ENCODE measurements around the gene CYTH4.

CYTH4 gene

GRCh38 chr22:37269936-37270678, 12.2 kb upstream of the CYTH4 start:
- 87% methylated on average over 3 of the region's 8 CpGs for WGBS (ENCODE audit: insufficient coverage)
- Histone ChIP-seq H3K27me3 (replicated peaks in 2 of 5; ENCODE audit: control insufficient read depth in 4 of 5, insufficient read depth in 5 of 5, low read length in 4 of 5) (no peaks in the 10 kb centered on the region), H3K9me3 (ENCODE audit: control extremely low read depth in 1 of 5, control insufficient read depth in 4 of 5, insufficient read depth in 2 of 5, low read depth in 1 of 5, low read length in 4 of 5) (no peaks in the 10 kb centered on the region), H3K4me3 (ENCODE audit: control insufficient read depth in 1 of 7, extremely low read depth in 1 of 7, insufficient read depth in 4 of 7, low read depth in 2 of 7, low read length in 6 of 7) (no peak overlapping the region), H3K4me1 (ENCODE audit: control extremely low read depth in 1 of 4, control insufficient read depth in 4 of 4, insufficient read depth in 4 of 4, low read length in 3 of 4) (peaks cover 25 to 77% (median 66%) of the 10 kb centered on the region in 4 experiments), H3K36me3 (ENCODE audit: control insufficient read depth in 4 of 4, insufficient read depth in 4 of 4, low read length in 3 of 4) (no peaks in the 10 kb centered on the region), H3K27ac (ENCODE audit: insufficient read depth in 1 of 2, low read depth in 1 of 2, low read length in 2 of 2, poor library complexity in 1 of 2, severe bottlenecking in 2 of 2) (peak overlapping the region in 1 of 2 experiments; percentile 59)
- peak; percentile 74 to 92 (median 89) for DNase-seq
- POLR2A ChIA-PET: interaction anchor here (0.7 to 1.3 kb wide), 3 partner anchors 28 to 48 kb away, joined by 3 to 4 read pairs (median 4); no protein-coding TSS in a partner anchor
- CTCF ChIA-PET: interaction anchor here (0.8 to 8.5 kb wide), 9 partner anchors 10 to 163 kb away, joined by 3 to 64 read pairs (median 4); no protein-coding TSS in a partner anchor

- Histone ChIP-seq H3K4me1 (ENCODE audit: control extremely low read depth in 1 of 4, control insufficient read depth in 4 of 4, insufficient read depth in 4 of 4, low read length in 3 of 4) (peaks cover 27 to 86% (median 74%) of the 10 kb centered on the region in 4 experiments), H3K27ac (ENCODE audit: insufficient read depth in 1 of 2, low read depth in 1 of 2, low read length in 2 of 2, poor library complexity in 1 of 2, severe bottlenecking in 2 of 2) (no peak overlapping the region), H3K36me3 (ENCODE audit: control insufficient read depth in 4 of 4, insufficient read depth in 4 of 4, low read length in 3 of 4) (no peaks in the 10 kb centered on the region), H3K27me3 (replicated peaks in 2 of 5; ENCODE audit: control insufficient read depth in 4 of 5, insufficient read depth in 5 of 5, low read length in 4 of 5) (no peaks in the 10 kb centered on the region), H3K4me3 (ENCODE audit: control insufficient read depth in 1 of 7, extremely low read depth in 1 of 7, insufficient read depth in 4 of 7, low read depth in 2 of 7, low read length in 6 of 7) (no peak overlapping the region), H3K9me3 (ENCODE audit: control extremely low read depth in 1 of 5, control insufficient read depth in 4 of 5, insufficient read depth in 2 of 5, low read depth in 1 of 5, low read length in 4 of 5) (no peaks in the 10 kb centered on the region)
- ChIA-PET POLR2A (no interaction called here), CTCF (interaction anchor here (0.8 to 8.5 kb wide), 7 partner anchors 8 to 159 kb away, joined by 3 to 64 read pairs (median 4); no protein-coding TSS in a partner anchor)
- 51% methylated on average over 6 of the region's 8 CpGs for WGBS (ENCODE audit: insufficient coverage)
- peak in 2 of 3 donors; percentile 81 for DNase-seq
Observed at GRCh38 chr22:37270928-37271650, 11.2 kb upstream of the CYTH4 start.

- POLR2A ChIA-PET: no interaction called here
- CTCF ChIA-PET: interaction anchor here (1.3 to 4.2 kb wide), 2 partner anchors 13 to 29 kb away, joined by 6 to 20 read pairs; no protein-coding TSS in a partner anchor
- no peaks in the 10 kb centered on the region for H3K9me3 ChIP-seq (ENCODE audit: control extremely low read depth in 1 of 5, control insufficient read depth in 4 of 5, insufficient read depth in 2 of 5, low read depth in 1 of 5, low read length in 4 of 5)
- peak in 2 of 3 donors; percentile 61 to 73 for DNase-seq
- H3K4me3 ChIP-seq (ENCODE audit: control insufficient read depth in 1 of 7, extremely low read depth in 1 of 7, insufficient read depth in 4 of 7, low read depth in 2 of 7, low read length in 6 of 7): no peak overlapping the region
- H3K27ac ChIP-seq (ENCODE audit: insufficient read depth in 1 of 2, low read depth in 1 of 2, low read length in 2 of 2, poor library complexity in 1 of 2, severe bottlenecking in 2 of 2): peak overlapping the region in 1 of 2 experiments; percentile 9
- WGBS (ENCODE audit: insufficient coverage): 70% methylated on average over 15 of the region's 17 CpGs
- no peaks in the 10 kb centered on the region for H3K36me3 ChIP-seq (ENCODE audit: control insufficient read depth in 4 of 4, insufficient read depth in 4 of 4, low read length in 3 of 4)
- H3K27me3 ChIP-seq (replicated peaks in 2 of 5; ENCODE audit: control insufficient read depth in 4 of 5, insufficient read depth in 5 of 5, low read length in 4 of 5): no peaks in the 10 kb centered on the region
- peaks cover 22 to 89% (median 65%) of the 10 kb centered on the region in 4 experiments for H3K4me1 ChIP-seq (ENCODE audit: control extremely low read depth in 1 of 4, control insufficient read depth in 4 of 4, insufficient read depth in 4 of 4, low read length in 3 of 4)
Observed at GRCh38 chr22:37273126-37273845, 9.0 kb upstream of the CYTH4 start.

GRCh38 chr22:37273846-37274225, 8.5 kb upstream of the CYTH4 start:
- WGBS (ENCODE audit: insufficient coverage): 91% methylated on average over 4 of the region's 8 CpGs
- Histone ChIP-seq H3K4me3 (ENCODE audit: control insufficient read depth in 1 of 7, extremely low read depth in 1 of 7, insufficient read depth in 4 of 7, low read depth in 2 of 7, low read length in 6 of 7) (no peak overlapping the region), H3K4me1 (ENCODE audit: control extremely low read depth in 1 of 4, control insufficient read depth in 4 of 4, insufficient read depth in 4 of 4, low read length in 3 of 4) (peaks cover 27 to 94% (median 70%) of the 10 kb centered on the region in 4 experiments), H3K36me3 (ENCODE audit: control insufficient read depth in 4 of 4, insufficient read depth in 4 of 4, low read length in 3 of 4) (no peaks in the 10 kb centered on the region), H3K9me3 (ENCODE audit: control extremely low read depth in 1 of 5, control insufficient read depth in 4 of 5, insufficient read depth in 2 of 5, low read depth in 1 of 5, low read length in 4 of 5) (no peaks in the 10 kb centered on the region), H3K27ac (ENCODE audit: insufficient read depth in 1 of 2, low read depth in 1 of 2, low read length in 2 of 2, poor library complexity in 1 of 2, severe bottlenecking in 2 of 2) (no peak overlapping the region), H3K27me3 (replicated peaks in 2 of 5; ENCODE audit: control insufficient read depth in 4 of 5, insufficient read depth in 5 of 5, low read length in 4 of 5) (no peaks in the 10 kb centered on the region)
- CTCF ChIA-PET: interaction anchor here (1.3 to 4.2 kb wide), 2 partner anchors 14 to 29 kb away, joined by 6 to 20 read pairs; no protein-coding TSS in a partner anchor
- DNase-seq: no peak
- POLR2A ChIA-PET: no interaction called here

- peaks cover 30 to 96% (median 71%) of the 10 kb centered on the region in 4 experiments for H3K4me1 ChIP-seq (ENCODE audit: control extremely low read depth in 1 of 4, control insufficient read depth in 4 of 4, insufficient read depth in 4 of 4, low read length in 3 of 4)
- CTCF ChIA-PET: interaction anchor here (1.0 to 4.2 kb wide), 2 partner anchors 14 to 31 kb away, joined by 3 to 20 read pairs; no protein-coding TSS in a partner anchor
Observed at GRCh38 chr22:37274380-37274862, 7.9 kb upstream of the CYTH4 start.

GRCh38 chr22:37275134-37275533, 7.2 kb upstream of the CYTH4 start:
- DNase-seq: no peak
- Histone ChIP-seq H3K27ac (ENCODE audit: insufficient read depth in 1 of 2, low read depth in 1 of 2, low read length in 2 of 2, poor library complexity in 1 of 2, severe bottlenecking in 2 of 2) (no peak overlapping the region), H3K36me3 (ENCODE audit: control insufficient read depth in 4 of 4, insufficient read depth in 4 of 4, low read length in 3 of 4) (no peaks in the 10 kb centered on the region), H3K9me3 (ENCODE audit: control extremely low read depth in 1 of 5, control insufficient read depth in 4 of 5, insufficient read depth in 2 of 5, low read depth in 1 of 5, low read length in 4 of 5) (no peaks in the 10 kb centered on the region), H3K4me1 (ENCODE audit: control extremely low read depth in 1 of 4, control insufficient read depth in 4 of 4, insufficient read depth in 4 of 4, low read length in 3 of 4) (peaks cover 27 to 94% (median 70%) of the 10 kb centered on the region in 4 experiments), H3K27me3 (replicated peaks in 2 of 5; ENCODE audit: control insufficient read depth in 4 of 5, insufficient read depth in 5 of 5, low read length in 4 of 5) (no peaks in the 10 kb centered on the region), H3K4me3 (ENCODE audit: control insufficient read depth in 1 of 7, extremely low read depth in 1 of 7, insufficient read depth in 4 of 7, low read depth in 2 of 7, low read length in 6 of 7) (no peak overlapping the region)
- ChIA-PET CTCF (interaction anchor here (1.0 to 4.2 kb wide), 2 partner anchors 15 to 30 kb away, joined by 3 to 20 read pairs; no protein-coding TSS in a partner anchor), POLR2A (no interaction called here)
- 90% methylated on average over 9 of the region's 11 CpGs for WGBS (ENCODE audit: insufficient coverage)

More at GRCh38 chr22:37274380-37274862, 7.9 kb upstream of the CYTH4 start:
- WGBS (ENCODE audit: insufficient coverage): 15% methylated on average over 10 of the region's 12 CpGs
- Histone ChIP-seq H3K36me3 (ENCODE audit: control insufficient read depth in 4 of 4, insufficient read depth in 4 of 4, low read length in 3 of 4) (no peaks in the 10 kb centered on the region), H3K4me3 (ENCODE audit: control insufficient read depth in 1 of 7, extremely low read depth in 1 of 7, insufficient read depth in 4 of 7, low read depth in 2 of 7, low read length in 6 of 7) (peak overlapping the region in 1 of 7 experiments; percentile 28), H3K27me3 (replicated peaks in 2 of 5; ENCODE audit: control insufficient read depth in 4 of 5, insufficient read depth in 5 of 5, low read length in 4 of 5) (no peaks in the 10 kb centered on the region), H3K9me3 (ENCODE audit: control extremely low read depth in 1 of 5, control insufficient read depth in 4 of 5, insufficient read depth in 2 of 5, low read depth in 1 of 5, low read length in 4 of 5) (no peaks in the 10 kb centered on the region), H3K27ac (ENCODE audit: insufficient read depth in 1 of 2, low read depth in 1 of 2, low read length in 2 of 2, poor library complexity in 1 of 2, severe bottlenecking in 2 of 2) (no peak overlapping the region)
- peak in 2 of 3 donors; percentile 52 to 59 for DNase-seq
- POLR2A ChIA-PET: no interaction called here
